Activated T-cell treated with anti-CD3 and anti-CD28 coated beads, Interleukin-2, amount 50 U/mL, for 4 hours (primary cell): ENCODE measurements around the gene ARID5B. TPM values are rescaled to one million over a fixed set of nuclear protein-coding genes. Genes with fewer than 3 reads are reported as not detected.

Experiments used
- ATAC-seq, 2 donors: fragments of 200-7000 bp; cut with Tn5 transposase; one replicate each; pipeline ENCODE4 v1.10.0; 2021
- DNase-seq: peaks from one replicate; pipeline ENCODE4 v3.0.0-alpha.2; 2020
- H3K27me3 Mint-ChIP-seq: one replicate; pipeline ENCODE4 v1.8.0; 2021; ENCODE audit warnings: low read depth, mixed read lengths
- H3K36me3 Mint-ChIP-seq: one replicate; pipeline ENCODE4 v1.8.0; 2022; ENCODE audit warnings: mixed read lengths; ENCODE audit not compliant: insufficient read depth
- H3K4me1 Mint-ChIP-seq: one replicate; pipeline ENCODE4 v1.8.0; 2021; ENCODE audit warnings: low read depth, mixed read lengths
- H3K4me3 Mint-ChIP-seq: one replicate; pipeline ENCODE4 v1.8.0; 2021; ENCODE audit warnings: mild to moderate bottlenecking, moderate library complexity, mixed read lengths
- H3K9me3 Mint-ChIP-seq: one replicate; pipeline ENCODE4 v1.8.0; 2021; ENCODE audit warnings: mixed read lengths
- total RNA-seq, 3 donors: library from RNA; stranded (reverse); gene quantifications; one replicate each; pipeline ENCODE4 v1.2.1, GENCODE V29; 2021

ARID5B gene
- total RNA-seq, 3 donors from 2014 or later = 50.8 to 83.7 (median 69.8) TPM

DNA sequence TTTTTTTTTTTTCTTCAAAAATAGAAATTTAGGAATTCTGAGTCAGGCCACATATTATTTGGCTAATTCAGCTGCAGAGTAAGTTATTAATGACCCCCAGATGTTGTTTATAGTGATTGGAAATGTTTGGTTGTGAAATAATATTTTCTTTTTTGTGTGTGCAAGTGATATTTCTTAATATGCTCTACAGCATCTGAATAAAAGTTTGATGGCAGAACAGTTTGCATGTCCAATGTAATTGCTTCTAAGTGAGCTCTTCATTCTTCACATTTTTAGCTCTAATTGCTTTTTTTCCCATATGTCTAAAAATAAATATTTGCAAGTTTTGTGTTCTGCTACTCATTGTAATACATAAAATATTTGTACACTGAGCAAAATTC lies 116.0 kb downstream of the ARID5B start:
- DNase-seq (no peak), ATAC-seq (no peak)
- Mint-ChIP-seq H3K4me3 (no peak overlapping the region), H3K4me1 (peaks cover 69% of the 10 kb centered on the region), H3K36me3 (peaks cover 26% of the 10 kb centered on the region), H3K27me3 (no peaks in the 10 kb centered on the region), H3K9me3 (no peaks in the 10 kb centered on the region)

DNA sequence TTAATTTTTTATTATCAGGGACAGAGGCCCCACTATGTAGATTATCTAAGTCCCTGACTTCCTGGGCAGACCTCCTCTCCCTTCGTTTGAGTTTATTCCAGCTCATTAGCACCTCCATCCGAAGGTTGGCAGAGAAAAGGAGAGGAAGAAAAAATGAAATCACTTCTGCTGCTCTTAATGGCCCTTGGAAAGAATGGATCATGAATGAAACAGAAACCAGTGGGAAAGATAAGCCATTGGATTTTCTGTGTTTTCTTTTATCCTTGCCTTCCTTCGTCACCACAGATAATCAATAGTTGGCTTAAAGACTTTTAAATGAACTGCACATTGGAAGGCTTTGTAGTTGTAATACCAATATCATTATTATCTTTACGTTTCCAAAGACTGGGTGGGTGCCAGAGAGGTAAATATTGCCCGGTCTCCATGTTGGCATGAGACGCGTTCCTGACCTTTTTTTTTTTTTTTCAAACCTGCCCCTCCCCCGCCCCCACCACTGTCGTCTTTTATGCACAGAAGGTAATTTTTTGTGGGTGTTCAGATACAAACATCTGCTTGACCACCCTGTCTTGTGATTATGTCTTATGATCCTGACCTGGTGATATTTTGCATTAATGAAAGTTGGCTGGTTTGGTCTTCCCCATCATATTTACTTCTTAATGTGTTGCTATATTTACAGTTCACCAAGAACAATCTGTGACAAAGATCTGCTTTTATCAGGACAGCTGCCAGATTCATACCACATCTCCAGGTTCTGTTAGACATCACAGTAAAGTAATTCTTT lies 116.8 kb downstream of the ARID5B start:
- H3K9me3 Mint-ChIP-seq = peaks cover 1% of the 10 kb centered on the region
- no peak for DNase-seq
- H3K4me1 Mint-ChIP-seq = peaks cover 78% of the 10 kb centered on the region
- H3K27me3 Mint-ChIP-seq = no peaks in the 10 kb centered on the region
- no peak for ATAC-seq
- H3K36me3 Mint-ChIP-seq = peaks cover 32% of the 10 kb centered on the region
- H3K4me3 Mint-ChIP-seq = no peak overlapping the region

GRCh38 chr10:62019013-62019684 lies 117.7 kb downstream of the ARID5B start:
- peak overlapping the region; percentile 3 for H3K4me3 Mint-ChIP-seq
- ATAC-seq = peak in 1 of 2 donors; percentile 4
- H3K36me3 Mint-ChIP-seq = peaks cover 27% of the 10 kb centered on the region

DNA sequence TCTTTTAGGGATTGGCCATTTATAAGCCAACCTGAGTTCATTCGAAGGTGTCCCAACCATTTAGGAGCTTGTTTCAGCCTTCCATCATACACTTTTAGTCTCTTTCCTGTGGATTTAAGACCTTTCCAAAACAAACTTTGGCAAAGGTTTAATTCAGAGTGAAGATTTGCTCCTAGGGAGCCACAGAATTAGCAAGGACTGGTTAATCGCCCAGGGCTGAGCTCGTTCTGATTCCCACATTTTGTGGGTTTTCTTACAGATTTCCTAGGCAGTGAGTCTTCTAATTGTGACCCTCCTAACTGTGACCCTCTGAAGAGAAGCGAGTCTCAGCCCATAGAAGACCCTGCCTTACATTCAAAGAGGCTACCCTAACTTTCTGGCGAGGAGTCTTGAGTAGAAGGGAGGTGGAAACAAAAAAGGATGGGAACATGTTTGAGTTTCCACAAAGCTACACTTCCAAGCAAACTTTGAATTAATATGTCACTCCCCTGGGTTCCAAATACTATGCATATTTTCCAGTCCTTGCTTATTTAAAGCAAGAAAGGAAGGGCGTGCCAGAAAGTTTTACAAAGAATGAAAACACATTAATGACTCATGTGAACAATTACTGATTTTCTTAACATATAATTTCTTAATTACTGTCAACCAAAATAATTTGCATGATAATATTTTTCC lies 118.3 kb downstream of the ARID5B start:
- Mint-ChIP-seq H3K36me3 (peaks cover 24% of the 10 kb centered on the region), H3K9me3 (peaks cover 4% of the 10 kb centered on the region), H3K27me3 (no peaks in the 10 kb centered on the region), H3K4me1 (peaks cover 82% of the 10 kb centered on the region), H3K4me3 (peak overlapping the region; percentile 34)
- ATAC-seq (peak in 1 of 2 donors; percentile 46), DNase-seq (no peak)

More at GRCh38 chr10:62019013-62019684, 117.7 kb downstream of the ARID5B start:
- Mint-ChIP-seq H3K27me3 (no peaks in the 10 kb centered on the region), H3K9me3 (peaks cover 4% of the 10 kb centered on the region), H3K4me1 (peaks cover 84% of the 10 kb centered on the region)
- no peak for DNase-seq

- Mint-ChIP-seq H3K36me3 (peaks cover 32% of the 10 kb centered on the region), H3K9me3 (peaks cover 4% of the 10 kb centered on the region), H3K4me1 (peaks cover 88% of the 10 kb centered on the region), H3K4me3 (no peak overlapping the region), H3K27me3 (no peaks in the 10 kb centered on the region)
- ATAC-seq (no peak), DNase-seq (no peak)
Measured at GRCh38 chr10:62021128-62021665, 119.7 kb downstream of the ARID5B start.

GRCh38 chr10:62021978-62022802 lies 120.7 kb downstream of the ARID5B start:
- H3K36me3 Mint-ChIP-seq = peaks cover 31% of the 10 kb centered on the region
- H3K27me3 Mint-ChIP-seq = no peaks in the 10 kb centered on the region

GRCh38 chr10:62022830-62023229 lies 121.3 kb downstream of the ARID5B start:
- ATAC-seq = peak; percentile 60 to 65
- Mint-ChIP-seq H3K4me1 (peaks cover 84% of the 10 kb centered on the region), H3K36me3 (peaks cover 31% of the 10 kb centered on the region), H3K9me3 (peaks cover 4% of the 10 kb centered on the region), H3K27me3 (no peaks in the 10 kb centered on the region), H3K4me3 (peak overlapping the region; percentile 31)
- DNase-seq = no peak

More at GRCh38 chr10:62021978-62022802, 120.7 kb downstream of the ARID5B start:
- DNase-seq (no peak), ATAC-seq (no peak)
- peaks cover 4% of the 10 kb centered on the region for H3K9me3 Mint-ChIP-seq
- peak overlapping the region; percentile 31 for H3K4me3 Mint-ChIP-seq
- H3K4me1 Mint-ChIP-seq = peaks cover 86% of the 10 kb centered on the region

- Mint-ChIP-seq H3K4me3 (no peak overlapping the region), H3K9me3 (peaks cover 4% of the 10 kb centered on the region), H3K36me3 (peaks cover 36% of the 10 kb centered on the region), H3K27me3 (no peaks in the 10 kb centered on the region), H3K4me1 (peaks cover 85% of the 10 kb centered on the region)
- no peak for DNase-seq
- peak; percentile 48 to 49 for ATAC-seq
Measured at GRCh38 chr10:62023329-62023728, 121.8 kb downstream of the ARID5B start.

- no peaks in the 10 kb centered on the region for H3K27me3 Mint-ChIP-seq
- peaks cover 82% of the 10 kb centered on the region for H3K4me1 Mint-ChIP-seq
- peaks cover 36% of the 10 kb centered on the region for H3K36me3 Mint-ChIP-seq
Measured at GRCh38 chr10:62024026-62024701, 122.7 kb downstream of the ARID5B start.

DNA sequence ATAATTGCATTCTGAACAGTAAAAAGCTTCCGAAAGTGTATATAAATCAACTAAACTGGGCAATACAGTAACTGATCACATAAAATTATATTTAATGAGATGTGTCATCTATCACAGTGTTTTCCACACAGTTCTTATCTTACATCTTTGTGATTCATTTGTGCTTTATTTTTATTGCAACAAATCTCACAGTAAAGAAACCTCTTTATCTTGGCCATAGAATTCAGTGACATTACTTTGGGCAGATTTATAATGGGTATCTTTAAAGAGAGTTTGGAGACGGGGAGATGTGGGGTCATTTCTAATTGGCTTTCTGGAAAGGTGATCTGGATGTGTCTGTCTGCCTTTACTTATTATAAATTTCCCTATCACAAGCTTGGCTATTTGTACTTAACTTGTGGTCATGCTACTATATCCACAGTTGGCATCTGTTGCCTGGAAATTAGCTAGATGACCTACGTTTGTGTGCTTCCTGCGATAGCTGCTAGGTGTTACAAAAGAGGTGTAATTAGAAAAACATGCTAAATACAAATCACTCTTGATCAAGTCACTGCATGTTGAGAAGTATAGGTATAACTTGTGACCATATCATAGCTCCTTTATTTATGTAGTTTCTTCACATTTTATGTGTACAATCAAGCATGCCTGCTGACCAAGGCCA lies 123.8 kb downstream of the ARID5B start:
- H3K27me3 Mint-ChIP-seq = no peaks in the 10 kb centered on the region
- H3K9me3 Mint-ChIP-seq = peaks cover 4% of the 10 kb centered on the region
- peaks cover 80% of the 10 kb centered on the region for H3K4me1 Mint-ChIP-seq
- ATAC-seq = no peak
- no peak for DNase-seq
- peaks cover 36% of the 10 kb centered on the region for H3K36me3 Mint-ChIP-seq
- no peak overlapping the region for H3K4me3 Mint-ChIP-seq

More at GRCh38 chr10:62024026-62024701, 122.7 kb downstream of the ARID5B start:
- DNase-seq = no peak
- H3K4me3 Mint-ChIP-seq = no peak overlapping the region
- no peak for ATAC-seq
- H3K9me3 Mint-ChIP-seq = peaks cover 4% of the 10 kb centered on the region

DNA sequence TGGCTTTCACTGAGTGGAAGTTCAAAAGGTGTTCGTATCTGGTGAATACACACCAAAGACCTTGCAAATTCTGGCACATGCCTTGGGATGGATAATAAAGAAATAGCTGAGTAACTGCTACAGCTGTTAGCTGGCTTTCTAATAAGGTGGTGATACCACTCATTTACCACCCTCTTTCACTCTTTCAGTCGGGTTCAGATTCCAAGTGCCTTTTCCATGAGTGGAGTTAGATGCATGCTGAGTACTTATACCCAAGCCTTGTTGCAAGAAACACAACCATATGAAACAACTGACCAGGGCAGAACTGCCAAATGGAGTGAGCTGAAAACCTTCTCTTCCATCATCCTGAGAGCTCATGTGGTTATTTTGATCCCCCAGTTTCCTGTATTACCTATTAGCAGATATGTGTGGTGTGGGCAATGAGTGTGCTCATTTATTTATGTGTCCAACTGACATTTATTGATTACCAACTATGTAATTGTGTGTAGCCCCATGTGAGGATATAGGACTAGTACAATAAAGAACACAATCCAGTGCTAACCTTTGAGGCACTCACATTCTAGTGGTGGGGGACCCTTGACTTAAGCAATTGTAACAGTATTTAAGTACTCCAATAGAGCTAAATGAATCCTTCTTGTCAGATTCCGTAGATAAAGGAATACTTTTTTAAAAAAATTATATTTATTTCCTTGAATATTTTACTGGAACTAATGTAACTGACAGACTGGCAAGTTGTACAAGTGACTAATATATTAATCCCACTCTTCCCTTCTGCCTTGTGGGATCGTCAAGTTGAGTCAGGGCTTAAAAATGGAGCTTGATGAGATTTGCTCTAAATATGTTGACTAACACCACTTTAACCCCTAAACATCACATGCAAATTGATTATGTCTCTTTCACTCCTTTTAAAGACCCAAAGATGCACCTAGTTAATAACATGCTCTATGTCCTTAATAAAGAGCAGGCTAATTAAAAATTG lies 124.7 kb downstream of the ARID5B start:
- Mint-ChIP-seq H3K4me3 (no peak overlapping the region), H3K9me3 (peaks cover 4% of the 10 kb centered on the region), H3K36me3 (peaks cover 41% of the 10 kb centered on the region), H3K4me1 (peaks cover 82% of the 10 kb centered on the region), H3K27me3 (no peaks in the 10 kb centered on the region)
- ATAC-seq (no peak), DNase-seq (no peak)
